ENCODE results near the gene C16orf54.
"Not testable (repeated sequence)": the region's sequence is repeated elsewhere in the genome, so short reads cannot be mapped to it uniquely, and the experiment has no call there.

Gene C16orf54

GRCh38 chr16:29745853-29746345 lies at the start of gene C16orf54:
C16orf54 (minus strand) TSS chr16:29745990; CDS start chr16:29744951, 1,039 bp downstream.
- DNase-seq = no peak

GRCh38 chr16:29794231-29794710 lies 48.5 kb upstream of the C16orf54 start:
- DNase-seq = no peak

- DNase-seq = not testable (repeated sequence)
These were observed 47.4 kb upstream of the C16orf54 start for GRCh38 chr16:29793153-29793552.

- no peak for DNase-seq
These were observed 46.3 kb upstream of the C16orf54 start for GRCh38 chr16:29791845-29792807.

GRCh38 chr16:29790949-29791844 lies 45.4 kb upstream of the C16orf54 start:
- DNase-seq = no peak

- DNase-seq = peak; percentile 99
These were observed 44.6 kb upstream of the C16orf54 start, which contains the start of gene KIF22 for GRCh38 chr16:29790183-29790948. KIF22 (plus strand) TSS chr16:29790751; CDS start chr16:29790760, 9 bp downstream.

GRCh38 chr16:29789775-29790182 lies 44.0 kb upstream of the C16orf54 start:
- peak; percentile 77 for DNase-seq

- DNase-seq = not testable (repeated sequence)
These were observed 41.4 kb upstream of the C16orf54 start for GRCh38 chr16:29787155-29787554.

GRCh38 chr16:29784901-29785500 lies 39.2 kb upstream of the C16orf54 start:
- no peak for DNase-seq

- no peak for DNase-seq
These were observed 38.4 kb upstream of the C16orf54 start for GRCh38 chr16:29784157-29784556.

- peak; percentile 52 for DNase-seq
These were observed 37.5 kb upstream of the C16orf54 start for GRCh38 chr16:29783094-29783953.

GRCh38 chr16:29779474-29779873 lies 33.7 kb upstream of the C16orf54 start:
- no peak for DNase-seq

- DNase-seq = peak; percentile 35
These were observed 32.0 kb upstream of the C16orf54 start, which contains the start of gene ZG16 for GRCh38 chr16:29777576-29778350. ZG16 (plus strand) TSS chr16:29778256; CDS start chr16:29779267, 1,011 bp downstream.

- DNase-seq = no peak
These were observed 30.1 kb upstream of the C16orf54 start for GRCh38 chr16:29775742-29776408.

GRCh38 chr16:29774730-29775129 lies 28.9 kb upstream of the C16orf54 start:
- DNase-seq = no peak

- DNase-seq = not testable (repeated sequence)
These were observed 26.5 kb upstream of the C16orf54 start for GRCh38 chr16:29772330-29772729.

- DNase-seq = no peak
These were observed 24.6 kb upstream of the C16orf54 start for GRCh38 chr16:29770250-29770929.

- DNase-seq = no peak
These were observed 23.7 kb upstream of the C16orf54 start for GRCh38 chr16:29769507-29769906.

All from NCI-H510A treated with DMSO at 0.1 percent for 48 hours (cell line).